Ovary (tissue), 3 donors: ENCODE measurements around the gene FXYD4.

Experiments
- POLR2A ChIP-seq: fragments of 450-650 bp; IDR thresholded peaks from one replicate; pipeline ENCODE4 v1.6.1; 2017; ENCODE audit warnings: antibody characterized with exemption, mild to moderate bottlenecking, moderate library complexity
- TF ChIP-seq, protein P1 (sequence below), 3 donors: fragments of 450-650 bp in 2 of 3; fragments of 200-600 bp in 1 of 3; IDR thresholded peaks; one replicate each; pipeline versions ENCODE4 v1.5.1 to v1.8.0; 2016 to 2022; ENCODE audit warnings: antibody characterized with exemption in 3 of 3, mild to moderate bottlenecking in 1 of 3
- donor health status: DM: no; HTN: no; CAD: no.

DNA sequence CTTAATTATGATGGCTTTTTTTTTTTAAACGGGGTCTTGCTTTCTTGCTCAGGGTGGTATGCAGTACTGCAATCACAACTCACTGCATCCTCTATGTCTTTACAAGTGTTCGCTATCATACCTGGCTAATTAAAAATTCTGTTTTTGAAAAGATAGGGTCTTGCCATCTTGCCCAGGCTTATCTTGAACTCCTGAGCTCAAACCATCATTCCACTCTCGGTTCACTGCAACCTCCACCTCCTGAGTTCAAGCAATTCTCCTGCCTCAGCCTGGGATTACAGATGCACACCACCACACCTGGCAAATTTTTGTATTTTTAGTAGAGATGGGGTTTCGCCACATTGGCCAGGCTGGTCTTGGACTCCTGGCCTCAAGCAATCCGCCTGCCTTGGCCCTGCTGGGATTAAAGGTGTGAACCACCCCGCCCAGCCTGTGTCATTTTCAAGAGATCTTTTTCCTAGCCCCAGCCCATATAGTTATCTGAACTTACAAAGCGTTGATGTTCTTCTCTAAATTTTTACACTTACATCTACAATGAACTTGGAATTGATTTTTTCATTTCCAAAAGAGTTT, 31.5 kb downstream of the FXYD4 start:
- TF ChIP-seq, protein P1, sequence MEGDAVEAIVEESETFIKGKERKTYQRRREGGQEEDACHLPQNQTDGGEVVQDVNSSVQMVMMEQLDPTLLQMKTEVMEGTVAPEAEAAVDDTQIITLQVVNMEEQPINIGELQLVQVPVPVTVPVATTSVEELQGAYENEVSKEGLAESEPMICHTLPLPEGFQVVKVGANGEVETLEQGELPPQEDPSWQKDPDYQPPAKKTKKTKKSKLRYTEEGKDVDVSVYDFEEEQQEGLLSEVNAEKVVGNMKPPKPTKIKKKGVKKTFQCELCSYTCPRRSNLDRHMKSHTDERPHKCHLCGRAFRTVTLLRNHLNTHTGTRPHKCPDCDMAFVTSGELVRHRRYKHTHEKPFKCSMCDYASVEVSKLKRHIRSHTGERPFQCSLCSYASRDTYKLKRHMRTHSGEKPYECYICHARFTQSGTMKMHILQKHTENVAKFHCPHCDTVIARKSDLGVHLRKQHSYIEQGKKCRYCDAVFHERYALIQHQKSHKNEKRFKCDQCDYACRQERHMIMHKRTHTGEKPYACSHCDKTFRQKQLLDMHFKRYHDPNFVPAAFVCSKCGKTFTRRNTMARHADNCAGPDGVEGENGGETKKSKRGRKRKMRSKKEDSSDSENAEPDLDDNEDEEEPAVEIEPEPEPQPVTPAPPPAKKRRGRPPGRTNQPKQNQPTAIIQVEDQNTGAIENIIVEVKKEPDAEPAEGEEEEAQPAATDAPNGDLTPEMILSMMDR (IDR thresholded peaks at IDR 0.05) = no peak
- no peak for TF ChIP-seq POLR2A
